GM12878 (cell line): ENCODE measurements around the gene REEP6. TPM values are rescaled to one million over a fixed set of nuclear protein-coding genes. Genes with fewer than 3 reads are reported as not detected.

Experiments
- ATAC-seq: fragments of 200-7000 bp; cut with Tn5 transposase; 3 replicates; pipeline ENCODE4 v1.9.1; 2020; ENCODE audit warnings: mild to moderate bottlenecking, moderate library complexity
- BruUV-seq: library from RNA; stranded (reverse); fragments of 400-500 nt; replicated peaks from 2 replicates; lab custom pipeline; 2021; lab: Mats Ljungman, UMichigan
- CTCF ChIA-PET: fragments of 300-600 bp; sonication (Branson Sonifier 250); formaldehyde crosslinking; extraction: SDS; loops from one replicate; lab custom pipeline; 2021; ENCODE audit warnings: inconsistent platforms; lab: Yijun Ruan, JAX
- POLR2A ChIA-PET: fragments of 350-600 bp; formaldehyde crosslinking; extraction: SDS; loops from one replicate; lab custom pipeline; 2021; ENCODE audit warnings: inconsistent platforms; lab: Charles Lee
- RAD21 ChIA-PET: fragments of 300-600 bp; sonication (Branson Sonifier 250); formaldehyde crosslinking; loops from one replicate; lab custom pipeline; 2023; ENCODE audit warnings: antibody characterized with exemption; ENCODE audit not compliant: unreplicated experiment; lab: Charles Lee
- SMC1A ChIA-PET: fragments of 300-600 bp; sonication (Branson Sonifier 250); formaldehyde crosslinking; loops from one replicate; lab custom pipeline; 2023; ENCODE audit not compliant: unreplicated experiment, uncharacterized antibody; lab: Charles Lee
- DNase-seq: peaks from one replicate; pipeline ENCODE4 v3.0.0-alpha.2; 2011; ENCODE audit warnings: low read depth, low spot score
- FAIRE-seq: peaks from 3 replicates; lab custom pipeline; 2011; peaks lifted over from hg19 to GRCh38; lab: Jason Lieb, UNC
- H2AFZ ChIP-seq: 2 replicates; pipeline ENCODE4 v1.6.0; 2011; ENCODE audit warnings: low read depth, low read length, control low read depth; ENCODE audit not compliant: control insufficient read depth
- H3K27ac ChIP-seq: 2 replicates; pipeline ENCODE4 v1.5.1; 2011; ENCODE audit warnings: control low read depth; ENCODE audit not compliant: control insufficient read depth, insufficient read depth
- H3K27me3 ChIP-seq, 2 experiments: replicated peaks in 1 of 2; 2 replicates each; pipeline versions ENCODE4 v1.6.0 to v1.6.1; 2011; ENCODE audit warnings: low read length in 1 of 2; ENCODE audit not compliant: control insufficient read depth in 2 of 2, insufficient read depth in 2 of 2
- H3K36me3 ChIP-seq, 2 experiments: 2 replicates each; pipeline ENCODE4 v1.5.1; 2011; ENCODE audit warnings: low read length in 1 of 2; ENCODE audit not compliant: control insufficient read depth in 2 of 2, insufficient read depth in 2 of 2
- H3K4me1 ChIP-seq: 2 replicates; pipeline ENCODE4 v1.6.1; 2011; ENCODE audit warnings: mild to moderate bottlenecking, low read length, moderate library complexity, mixed read lengths; ENCODE audit not compliant: control insufficient read depth, insufficient read depth
- H3K4me2 ChIP-seq: 2 replicates; pipeline ENCODE4 v1.6.0; 2011; ENCODE audit warnings: control low read depth; ENCODE audit not compliant: control insufficient read depth, insufficient read depth
- H3K4me3 ChIP-seq: fragments of 200-600 bp; sonication (generic); 2 replicates; pipeline ENCODE4 v1.5.1; 2016
- H3K79me2 ChIP-seq: 2 replicates; pipeline ENCODE4 v1.6.0; 2011; ENCODE audit warnings: low read length; ENCODE audit not compliant: control insufficient read depth, insufficient read depth
- H3K9ac ChIP-seq: 2 replicates; pipeline ENCODE4 v1.8.0; 2011; ENCODE audit warnings: low read length, control low read depth, mixed read lengths; ENCODE audit not compliant: control insufficient read depth, insufficient read depth
- H3K9me3 ChIP-seq: replicated peaks from 3 replicates; pipeline ENCODE4 v1.5.1; 2011; ENCODE audit warnings: mild to moderate bottlenecking, low read length; ENCODE audit not compliant: control insufficient read depth, insufficient read depth
- H4K20me1 ChIP-seq: 2 replicates; pipeline ENCODE4 v1.6.0; 2011; ENCODE audit not compliant: control insufficient read depth, insufficient read depth
- CBX3 ChIP-seq: fragments of 200-600 bp; sonication (generic); IDR thresholded peaks from 2 replicates; pipeline ENCODE4 v1.6.1; 2016; ENCODE audit warnings: low read depth, borderline replicate concordance
- EP300 ChIP-seq, 2 experiments: fragments of 150-350 bp in 1 of 2; IDR thresholded peaks; 2 replicates each; pipeline ENCODE4 v1.6.1; 2011 to 2012; ENCODE audit warnings: low read depth in 2 of 2, low read length in 2 of 2, borderline replicate concordance in 1 of 2, improper control_type of control experiment in 1 of 2, inconsistent platforms in 1 of 2; ENCODE audit not compliant: control insufficient read depth in 1 of 2
- EZH2 ChIP-seq: IDR thresholded peaks from 2 replicates; pipeline ENCODE4 v1.6.1; 2012; ENCODE audit warnings: low read depth, mild to moderate bottlenecking, control low read depth, inconsistent platforms, low read length, borderline replicate concordance; ENCODE audit not compliant: control insufficient read depth
- SMAD5 ChIP-seq: IDR thresholded peaks from 2 replicates; pipeline ENCODE4 v1.6.1; 2016; ENCODE audit warnings: antibody characterized with exemption, low read depth
- STAT3 ChIP-seq: IDR thresholded peaks from 2 replicates; pipeline ENCODE4 v1.6.1; 2011; ENCODE audit warnings: low read depth, low read length, improper control_type of control experiment
- WGBS: methylation state at CpG from one replicate; pipeline ENCODE4 v1.1.6; 2016; ENCODE audit warnings: low lambda C conversion rate; ENCODE audit not compliant: insufficient replicate concordance, insufficient coverage; ENCODE audit errors: missing lambda C conversion rate; 5-methylcytosine and 5-hydroxymethylcytosine counted together
- in situ Hi-C: fragments of 300-500 bp; cut with MboI; formaldehyde crosslinking; loops from 9 replicates; pipeline ENCODE4 v1.14.3; 2018; ENCODE audit warnings: mixed read lengths
- intact Hi-C: fragments of 100-400 bp; cut with micrococcal nuclease; formaldehyde crosslinking; loops from one replicate; pipeline ENCODE4 v1.14.2; 2022; ENCODE audit not compliant: unreplicated experiment
- polyA plus RNA-seq, 11 experiments: library from polyadenylated mRNA; depleted of rRNA in 4 of 11; unstranded in 6 of 11; stranded (reverse) in 5 of 11; fragments of >200 nt; fragmentation: Nextera tagmentation in 4 of 11; fragmentation: Illumina TruSeq in 1 of 11; extraction: Ambion mirVana in 4 of 11; extraction: Trizol in 1 of 11; gene quantifications; 1 replicate in 1 of 11; 2 replicates in 10 of 11; pipeline versions ENCODE4 v1.2.1 to v1.2.3, GENCODE V29; 2011 to 2016; ENCODE audit warnings: inconsistent platforms in 2 of 11, missing spikeins in 2 of 11, low read depth in 1 of 11
- total RNA-seq, 4 experiments: library from RNA; depleted of rRNA in 3 of 4; stranded (reverse); fragments of >200 nt in 3 of 4; fragmentation: Illumina TruSeq in 1 of 4; extraction: Trizol in 1 of 4; gene quantifications; 2 replicates each; pipeline versions ENCODE4 v1.2.1 to v1.2.3, GENCODE V29; 2013 to 2021
- TF ChIP-seq, protein P1 (sequence below), 3 experiments: IDR thresholded peaks in 2 of 3; conservative IDR thresholded peaks in 1 of 3; 2 replicates each; pipeline ENCODE4 v1.5.1; 2011; ENCODE audit warnings: low read depth in 3 of 3, low read length in 3 of 3, mild to moderate bottlenecking in 3 of 3, control low read depth in 2 of 3, moderate library complexity in 2 of 3, inconsistent platforms in 1 of 3, mixed read lengths in 1 of 3; ENCODE audit not compliant: control insufficient read depth in 2 of 3, insufficient read depth in 1 of 3; ENCODE audit errors: extremely low read depth in 1 of 3
- TF ChIP-seq, protein P2 (sequence below): IDR thresholded peaks from 2 replicates; pipeline ENCODE4 v1.6.1; 2012; ENCODE audit warnings: improper control_type of control experiment, low read depth, low read length; ENCODE audit not compliant: insufficient replicate concordance

Gene REEP6
- total and polyA plus RNA-seq, 10 of the 15 experiments (the other 5 are each of a cell fraction or from before 2014, with no cell fraction given) = 0.06 to 1.1 (median 0.39) TPM; not detected in 2

DNA sequence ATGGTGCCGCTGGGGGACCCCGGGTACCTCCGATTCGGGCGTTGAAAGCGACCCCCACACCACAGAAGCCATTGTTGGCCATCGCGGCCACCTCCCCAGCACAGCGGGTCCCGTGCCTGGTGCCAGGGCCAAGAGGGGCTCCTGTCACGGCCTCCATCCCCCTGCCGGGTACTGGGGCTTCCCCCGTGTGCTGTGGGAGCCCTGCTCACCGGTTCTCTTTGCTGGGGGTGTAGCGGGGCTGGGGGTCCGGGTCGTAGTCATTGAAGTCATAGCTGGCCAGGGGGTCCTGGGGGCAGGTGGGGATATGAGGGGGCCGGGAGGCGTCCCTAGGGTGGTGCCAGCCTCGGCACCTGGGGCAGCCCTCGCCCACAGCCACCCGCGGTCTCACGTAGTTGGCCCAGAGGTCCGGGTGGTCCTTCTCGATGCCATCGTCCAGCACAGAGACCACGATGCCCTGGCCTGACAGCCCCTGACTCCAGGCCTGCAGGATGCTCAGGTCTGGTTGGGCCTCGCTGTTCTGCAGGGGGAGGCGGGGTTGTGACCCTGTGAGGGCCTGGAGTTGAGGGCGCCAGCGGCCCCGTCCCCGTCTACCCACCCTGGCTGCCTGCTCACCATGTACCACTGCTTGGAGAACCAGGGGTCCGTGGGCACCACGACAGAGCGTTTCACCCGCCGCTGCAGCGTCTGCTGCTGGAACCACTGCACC lies 3.3 kb upstream of the REEP6 start:
- WGBS = 71% methylated on average over 33 of the region's 40 CpGs
- POLR2A ChIA-PET = no interaction called here
- H3K27ac ChIP-seq = no peak overlapping the region

More for the DNA sequence above, 3.3 kb upstream of the REEP6 start:
- no TSS peak for BruUV-seq
- Histone ChIP-seq H3K27me3 (no peaks in the 10 kb centered on the region; a peak in 1 of 4 replicates), H4K20me1 (no peaks in the 10 kb centered on the region), H3K9me3 (no peaks in the 10 kb centered on the region), H3K4me3 (no peak overlapping the region), H2AFZ (no peak overlapping the region), H3K4me2 (no peak overlapping the region), H3K79me2 (no peaks in the 10 kb centered on the region), H3K9ac (no peak overlapping the region), H3K4me1 (no peaks in the 10 kb centered on the region; the same call in 1 of the 2 replicates), H3K36me3 (no peaks in the 10 kb centered on the region)
- SMC1A ChIA-PET = no interaction called here
- in situ Hi-C loops (no loop called here), intact Hi-C loops (no loop called here)
- ATAC-seq (no peak), DNase-seq (no peak), FAIRE-seq (no peak)
- CTCF ChIA-PET = no interaction called here
- RAD21 ChIA-PET = no interaction called here
- TF ChIP-seq EP300 (IDR thresholded peaks at IDR 0.05; ENCODE audit: borderline replicate concordance in 1 of 2, control insufficient read depth in 1 of 2, low read depth in 2 of 2, low read length in 2 of 2) = no peak
- TF ChIP-seq, protein P1, sequence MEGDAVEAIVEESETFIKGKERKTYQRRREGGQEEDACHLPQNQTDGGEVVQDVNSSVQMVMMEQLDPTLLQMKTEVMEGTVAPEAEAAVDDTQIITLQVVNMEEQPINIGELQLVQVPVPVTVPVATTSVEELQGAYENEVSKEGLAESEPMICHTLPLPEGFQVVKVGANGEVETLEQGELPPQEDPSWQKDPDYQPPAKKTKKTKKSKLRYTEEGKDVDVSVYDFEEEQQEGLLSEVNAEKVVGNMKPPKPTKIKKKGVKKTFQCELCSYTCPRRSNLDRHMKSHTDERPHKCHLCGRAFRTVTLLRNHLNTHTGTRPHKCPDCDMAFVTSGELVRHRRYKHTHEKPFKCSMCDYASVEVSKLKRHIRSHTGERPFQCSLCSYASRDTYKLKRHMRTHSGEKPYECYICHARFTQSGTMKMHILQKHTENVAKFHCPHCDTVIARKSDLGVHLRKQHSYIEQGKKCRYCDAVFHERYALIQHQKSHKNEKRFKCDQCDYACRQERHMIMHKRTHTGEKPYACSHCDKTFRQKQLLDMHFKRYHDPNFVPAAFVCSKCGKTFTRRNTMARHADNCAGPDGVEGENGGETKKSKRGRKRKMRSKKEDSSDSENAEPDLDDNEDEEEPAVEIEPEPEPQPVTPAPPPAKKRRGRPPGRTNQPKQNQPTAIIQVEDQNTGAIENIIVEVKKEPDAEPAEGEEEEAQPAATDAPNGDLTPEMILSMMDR (IDR thresholded peaks at IDR 0.05 in 2 of 3, conservative IDR thresholded peaks at IDR 0.05 in 1 of 3; ENCODE audit: control insufficient read depth in 2 of 3, extremely low read depth in 1 of 3, insufficient read depth in 1 of 3, low read depth in 3 of 3, low read length in 3 of 3) = no peak
- TF ChIP-seq STAT3 = no peak
- TF ChIP-seq, protein P2, sequence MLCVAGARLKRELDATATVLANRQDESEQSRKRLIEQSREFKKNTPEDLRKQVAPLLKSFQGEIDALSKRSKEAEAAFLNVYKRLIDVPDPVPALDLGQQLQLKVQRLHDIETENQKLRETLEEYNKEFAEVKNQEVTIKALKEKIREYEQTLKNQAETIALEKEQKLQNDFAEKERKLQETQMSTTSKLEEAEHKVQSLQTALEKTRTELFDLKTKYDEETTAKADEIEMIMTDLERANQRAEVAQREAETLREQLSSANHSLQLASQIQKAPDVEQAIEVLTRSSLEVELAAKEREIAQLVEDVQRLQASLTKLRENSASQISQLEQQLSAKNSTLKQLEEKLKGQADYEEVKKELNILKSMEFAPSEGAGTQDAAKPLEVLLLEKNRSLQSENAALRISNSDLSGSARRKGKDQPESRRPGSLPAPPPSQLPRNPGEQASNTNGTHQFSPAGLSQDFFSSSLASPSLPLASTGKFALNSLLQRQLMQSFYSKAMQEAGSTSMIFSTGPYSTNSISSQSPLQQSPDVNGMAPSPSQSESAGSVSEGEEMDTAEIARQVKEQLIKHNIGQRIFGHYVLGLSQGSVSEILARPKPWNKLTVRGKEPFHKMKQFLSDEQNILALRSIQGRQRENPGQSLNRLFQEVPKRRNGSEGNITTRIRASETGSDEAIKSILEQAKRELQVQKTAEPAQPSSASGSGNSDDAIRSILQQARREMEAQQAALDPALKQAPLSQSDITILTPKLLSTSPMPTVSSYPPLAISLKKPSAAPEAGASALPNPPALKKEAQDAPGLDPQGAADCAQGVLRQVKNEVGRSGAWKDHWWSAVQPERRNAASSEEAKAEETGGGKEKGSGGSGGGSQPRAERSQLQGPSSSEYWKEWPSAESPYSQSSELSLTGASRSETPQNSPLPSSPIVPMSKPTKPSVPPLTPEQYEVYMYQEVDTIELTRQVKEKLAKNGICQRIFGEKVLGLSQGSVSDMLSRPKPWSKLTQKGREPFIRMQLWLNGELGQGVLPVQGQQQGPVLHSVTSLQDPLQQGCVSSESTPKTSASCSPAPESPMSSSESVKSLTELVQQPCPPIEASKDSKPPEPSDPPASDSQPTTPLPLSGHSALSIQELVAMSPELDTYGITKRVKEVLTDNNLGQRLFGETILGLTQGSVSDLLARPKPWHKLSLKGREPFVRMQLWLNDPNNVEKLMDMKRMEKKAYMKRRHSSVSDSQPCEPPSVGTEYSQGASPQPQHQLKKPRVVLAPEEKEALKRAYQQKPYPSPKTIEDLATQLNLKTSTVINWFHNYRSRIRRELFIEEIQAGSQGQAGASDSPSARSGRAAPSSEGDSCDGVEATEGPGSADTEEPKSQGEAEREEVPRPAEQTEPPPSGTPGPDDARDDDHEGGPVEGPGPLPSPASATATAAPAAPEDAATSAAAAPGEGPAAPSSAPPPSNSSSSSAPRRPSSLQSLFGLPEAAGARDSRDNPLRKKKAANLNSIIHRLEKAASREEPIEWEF = no peak
- no peak for TF ChIP-seq CBX3
- no peak for TF ChIP-seq EZH2
- TF ChIP-seq SMAD5 = no peak
